Stimulated activated CD4-positive, alpha-beta T cell treated with anti-CD3 and anti-CD28 coated beads, Interleukin-2, amount 100 ng/mL, for 4 hours (primary cell): Measurements from ENCODE around the gene LGMN.

Experiments used
- DNase-seq: peaks from one replicate; pipeline ENCODE4 v3.0.0-alpha.2; 2020; ENCODE audit warnings: low read depth

Gene LGMN

GRCh38 chr14:92675976-92676375 is 72.5 kb downstream of the LGMN start:
- no peak for DNase-seq

GRCh38 chr14:92675421-92675820 is 73.0 kb downstream of the LGMN start:
- no peak for DNase-seq

- DNase-seq = no peak
Observed at GRCh38 chr14:92673601-92674150, 74.8 kb downstream of the LGMN start.

- DNase-seq = no peak
Observed at GRCh38 chr14:92670643-92671366, 77.6 kb downstream of the LGMN start.

- no peak for DNase-seq
Observed at GRCh38 chr14:92670160-92670559, 78.3 kb downstream of the LGMN start.

- DNase-seq = no peak
Observed at GRCh38 chr14:92668276-92668973, 80.0 kb downstream of the LGMN start.

- no peak for DNase-seq
Observed at GRCh38 chr14:92666251-92666650, 82.2 kb downstream of the LGMN start.

- no peak for DNase-seq
Observed at GRCh38 chr14:92665661-92666110, 82.7 kb downstream of the LGMN start.

- no peak for DNase-seq
Observed at GRCh38 chr14:92663049-92663448, 85.4 kb downstream of the LGMN start.

GRCh38 chr14:92660571-92660970 is 87.9 kb downstream of the LGMN start:
- DNase-seq = no peak

GRCh38 chr14:92659765-92660561 is 88.5 kb downstream of the LGMN start:
- no peak for DNase-seq

- no peak for DNase-seq
Observed at GRCh38 chr14:92658684-92659083, 89.7 kb downstream of the LGMN start.

GRCh38 chr14:92658160-92658559 is 90.3 kb downstream of the LGMN start:
- DNase-seq = no peak

GRCh38 chr14:92657457-92658142 is 90.8 kb downstream of the LGMN start:
- DNase-seq = no peak

- no peak for DNase-seq
Observed at GRCh38 chr14:92656306-92657081, 91.9 kb downstream of the LGMN start.

GRCh38 chr14:92655419-92656201 is 92.8 kb downstream of the LGMN start:
- no peak for DNase-seq

- DNase-seq = no peak
Observed at GRCh38 chr14:92654239-92654901, 94.1 kb downstream of the LGMN start.
